PC-9 (cell line): ENCODE data around the gene PHB1.

Experiments used
- EZH2 ChIP-seq: fragments of 200-600 bp; sonication (generic); IDR thresholded peaks from 2 replicates; pipeline ENCODE4 v1.8.0; 2017; ENCODE audit warnings: antibody characterized with exemption, low read depth
- TF ChIP-seq, protein P1 (sequence below): fragments of 200-600 bp; sonication (generic); conservative IDR thresholded peaks from 2 replicates; pipeline ENCODE4 v1.6.1; 2017; ENCODE audit warnings: mixed run types, antibody characterized with exemption, mild to moderate bottlenecking, moderate library complexity

GRCh38 chr17:49452661-49453060 is 38.0 kb upstream of the PHB1 start:
- TF ChIP-seq, protein P1, sequence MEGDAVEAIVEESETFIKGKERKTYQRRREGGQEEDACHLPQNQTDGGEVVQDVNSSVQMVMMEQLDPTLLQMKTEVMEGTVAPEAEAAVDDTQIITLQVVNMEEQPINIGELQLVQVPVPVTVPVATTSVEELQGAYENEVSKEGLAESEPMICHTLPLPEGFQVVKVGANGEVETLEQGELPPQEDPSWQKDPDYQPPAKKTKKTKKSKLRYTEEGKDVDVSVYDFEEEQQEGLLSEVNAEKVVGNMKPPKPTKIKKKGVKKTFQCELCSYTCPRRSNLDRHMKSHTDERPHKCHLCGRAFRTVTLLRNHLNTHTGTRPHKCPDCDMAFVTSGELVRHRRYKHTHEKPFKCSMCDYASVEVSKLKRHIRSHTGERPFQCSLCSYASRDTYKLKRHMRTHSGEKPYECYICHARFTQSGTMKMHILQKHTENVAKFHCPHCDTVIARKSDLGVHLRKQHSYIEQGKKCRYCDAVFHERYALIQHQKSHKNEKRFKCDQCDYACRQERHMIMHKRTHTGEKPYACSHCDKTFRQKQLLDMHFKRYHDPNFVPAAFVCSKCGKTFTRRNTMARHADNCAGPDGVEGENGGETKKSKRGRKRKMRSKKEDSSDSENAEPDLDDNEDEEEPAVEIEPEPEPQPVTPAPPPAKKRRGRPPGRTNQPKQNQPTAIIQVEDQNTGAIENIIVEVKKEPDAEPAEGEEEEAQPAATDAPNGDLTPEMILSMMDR = no peak
- TF ChIP-seq EZH2 = no peak
